A204.1 (cell line): Measurements from ENCODE around the gene ACTA2.

Experiments
- FAIRE-seq: peaks from 2 replicates; lab custom pipeline; 2012; peaks lifted over from hg19 to GRCh38; lab: Jason Lieb, UNC

ACTA2 gene

DNA sequence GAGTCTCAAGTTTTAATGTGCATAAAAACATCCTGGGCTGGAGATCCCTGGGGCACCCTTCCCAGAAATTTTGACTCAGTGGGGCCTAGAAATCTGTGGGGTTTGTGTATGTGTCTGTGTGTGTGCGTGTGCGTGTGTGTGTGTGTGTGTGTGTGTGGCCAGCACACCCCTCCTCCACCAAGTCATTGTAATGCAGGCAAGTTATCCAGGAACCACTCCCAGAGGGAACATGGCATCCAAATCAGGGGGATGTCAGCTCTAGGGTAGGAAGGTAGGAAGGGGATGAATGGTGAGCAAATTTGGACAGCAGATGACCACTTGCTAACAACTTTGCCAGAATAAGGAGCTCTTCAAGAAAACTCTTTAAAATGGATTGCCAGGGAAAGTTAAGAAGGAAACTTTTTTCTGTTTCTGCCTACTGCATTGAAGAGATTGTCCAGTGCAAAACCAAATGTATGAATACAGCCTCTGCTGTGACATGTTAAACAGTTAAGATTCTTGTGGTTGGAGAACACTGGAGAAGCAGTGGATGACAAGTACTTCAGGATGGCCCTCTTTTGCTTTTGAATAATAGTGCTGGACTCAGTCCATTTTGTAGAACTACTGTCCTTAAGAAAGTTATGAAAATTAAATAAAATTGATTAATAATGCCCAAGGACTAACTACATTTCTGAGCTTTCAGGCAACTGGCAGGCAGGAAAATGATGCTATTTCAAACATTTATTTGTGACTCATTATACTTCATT, 60.2 kb downstream of the ACTA2 start:
- no peak for FAIRE-seq

- peak; percentile 52 for FAIRE-seq
Measured at GRCh38 chr10:88890681-88891381, 61.7 kb downstream of the ACTA2 start.

DNA sequence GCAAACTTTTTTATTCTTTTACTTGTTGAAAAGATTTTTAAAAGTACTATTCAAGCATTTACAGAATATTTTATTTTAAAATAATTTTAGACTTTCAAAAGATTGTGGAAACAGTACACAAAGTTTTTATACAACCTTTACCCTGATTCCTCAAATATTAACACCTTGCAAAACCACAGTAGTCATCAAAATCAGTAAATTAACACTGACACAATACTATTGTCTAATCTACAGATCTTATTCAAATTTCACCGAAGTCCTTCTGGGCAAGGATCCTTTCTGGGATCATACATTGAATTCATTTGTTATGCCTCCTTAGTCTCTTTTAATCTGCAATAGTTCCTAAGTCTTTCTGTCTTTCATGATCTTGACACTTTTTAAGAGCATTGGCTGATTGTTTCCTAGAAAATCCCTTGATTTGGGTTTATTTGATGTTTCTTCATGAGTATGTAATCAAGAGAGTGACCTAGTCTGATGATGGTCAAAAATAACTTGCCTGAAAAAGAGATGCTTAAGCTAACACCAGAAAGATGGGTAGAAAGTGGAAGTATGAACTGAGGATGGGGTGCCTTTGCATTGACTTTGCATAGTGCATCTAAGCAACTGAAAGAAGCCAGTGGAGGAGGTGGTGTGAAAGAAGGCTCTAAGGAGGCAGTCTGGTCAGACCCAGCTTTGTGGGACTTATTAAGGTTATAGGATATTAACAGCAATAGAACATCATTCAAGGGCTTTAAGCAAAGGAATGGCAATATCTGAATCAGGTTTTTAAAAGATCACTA, 62.8 kb downstream of the ACTA2 start:
- no peak for FAIRE-seq

- peak; percentile 62 for FAIRE-seq
Measured at GRCh38 chr10:88888810-88889445, 63.6 kb downstream of the ACTA2 start.

- FAIRE-seq: no peak
Measured at GRCh38 chr10:88886557-88886956, 66.0 kb downstream of the ACTA2 start.
